Iris pigment epithelial cell (primary cell): ENCODE data around the gene JAKMIP1.

Experiments
- DNase-seq: peaks from one replicate; pipeline ENCODE4 v3.0.0-alpha.2; 2011; ENCODE audit warnings: low read depth

The JAKMIP1 gene

DNA sequence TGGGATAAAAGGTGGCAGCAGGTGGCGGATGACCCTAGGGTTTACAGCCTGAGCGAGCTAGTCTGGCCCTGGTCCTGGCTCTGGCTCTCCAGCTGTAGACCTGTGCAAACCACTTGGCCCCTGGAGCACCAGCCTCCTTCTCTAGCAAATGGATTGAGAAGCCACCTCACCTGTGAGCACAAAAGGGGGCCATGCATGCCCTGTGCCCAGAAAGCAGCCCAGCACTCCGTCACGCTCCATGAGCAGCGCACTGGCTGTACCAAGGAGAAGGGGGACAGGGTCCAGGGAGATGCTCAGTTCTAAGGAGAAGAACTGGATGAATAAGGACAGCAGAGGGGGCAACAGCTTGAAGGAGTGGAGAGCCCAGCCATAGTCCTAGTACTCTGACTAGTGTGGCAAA is 135.2 kb downstream of the JAKMIP1 start:
- no peak for DNase-seq

DNA sequence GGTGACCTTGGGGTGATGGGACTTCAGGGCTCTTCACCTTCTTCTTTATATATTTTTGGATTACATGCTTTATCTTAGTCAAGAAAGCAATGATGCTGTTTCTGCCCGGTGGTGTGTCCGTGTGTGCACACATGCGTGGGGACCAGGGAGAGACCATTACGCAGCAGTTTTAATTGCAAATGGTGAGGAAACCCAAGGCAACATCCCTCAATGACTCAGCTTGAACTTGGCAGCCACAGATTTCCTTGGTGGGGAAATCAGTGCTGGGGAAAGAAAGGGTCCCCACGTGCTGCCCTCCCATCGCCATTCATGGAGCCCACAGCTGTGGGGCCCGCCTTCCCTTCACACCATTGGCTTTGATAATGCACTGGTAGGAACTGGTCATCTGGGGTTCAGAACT is 136.0 kb downstream of the JAKMIP1 start:
- no peak for DNase-seq

DNA sequence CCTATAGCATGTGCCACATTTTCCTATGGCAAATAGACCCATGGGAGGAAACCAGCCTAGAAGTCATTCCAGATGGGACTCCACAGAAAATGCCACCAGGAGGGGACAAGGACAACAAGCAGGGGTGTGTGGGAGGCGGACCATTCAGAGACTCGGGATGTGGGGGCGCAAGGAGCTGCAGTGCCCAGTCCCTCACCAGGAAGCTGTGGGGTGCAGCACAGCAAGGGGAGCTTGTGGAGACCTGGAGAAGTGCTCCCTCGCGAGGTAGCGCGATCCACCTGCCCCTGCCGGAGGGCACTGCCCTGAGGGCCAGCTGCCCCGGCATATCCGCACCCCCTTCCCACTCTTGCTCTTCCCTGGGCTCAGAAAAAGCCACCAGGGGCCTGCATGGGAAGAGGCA is 136.7 kb downstream of the JAKMIP1 start:
- no peak for DNase-seq

DNA sequence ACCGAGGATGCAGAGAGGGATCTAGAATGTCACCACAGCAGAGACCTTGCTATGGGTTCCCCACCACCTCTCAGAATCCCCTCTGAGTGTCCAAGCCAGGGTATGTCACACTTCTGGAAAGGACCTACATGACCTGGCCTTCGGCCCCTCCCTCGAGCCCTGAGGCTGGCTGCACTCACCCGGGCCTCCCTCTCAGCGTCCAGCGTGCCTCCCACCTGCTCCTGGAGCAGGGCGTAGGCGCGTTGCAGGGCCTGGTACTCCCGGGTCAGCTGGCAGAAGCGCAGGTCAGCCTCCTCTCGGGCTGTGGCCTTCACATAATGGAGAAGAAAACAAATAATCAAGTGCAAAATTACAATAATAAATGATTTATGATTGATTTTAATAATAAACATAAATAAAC is 138.2 kb downstream of the JAKMIP1 start:
- no peak for DNase-seq

DNA sequence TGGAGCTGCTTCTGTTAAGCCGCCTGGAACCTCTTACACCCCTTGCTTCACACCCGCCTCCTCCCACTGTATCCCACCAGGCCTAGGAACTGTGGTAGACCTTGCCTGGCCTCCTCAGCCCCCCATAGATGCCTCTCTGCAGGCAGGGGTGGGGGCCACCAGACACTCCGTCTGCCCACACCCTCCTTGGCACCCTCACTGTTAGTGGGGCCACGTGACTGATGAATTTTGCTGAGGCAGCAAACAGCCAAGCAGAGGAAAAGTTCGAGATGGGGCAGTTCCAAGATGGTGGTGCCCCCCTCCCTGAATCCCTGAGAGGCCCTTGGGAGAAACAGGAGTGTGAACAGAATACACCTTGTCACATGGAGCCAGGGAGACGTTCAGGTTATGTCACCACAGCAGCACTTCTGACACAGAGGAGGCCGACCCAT is 141.0 kb downstream of the JAKMIP1 start:
- DNase-seq, result no peak

DNA sequence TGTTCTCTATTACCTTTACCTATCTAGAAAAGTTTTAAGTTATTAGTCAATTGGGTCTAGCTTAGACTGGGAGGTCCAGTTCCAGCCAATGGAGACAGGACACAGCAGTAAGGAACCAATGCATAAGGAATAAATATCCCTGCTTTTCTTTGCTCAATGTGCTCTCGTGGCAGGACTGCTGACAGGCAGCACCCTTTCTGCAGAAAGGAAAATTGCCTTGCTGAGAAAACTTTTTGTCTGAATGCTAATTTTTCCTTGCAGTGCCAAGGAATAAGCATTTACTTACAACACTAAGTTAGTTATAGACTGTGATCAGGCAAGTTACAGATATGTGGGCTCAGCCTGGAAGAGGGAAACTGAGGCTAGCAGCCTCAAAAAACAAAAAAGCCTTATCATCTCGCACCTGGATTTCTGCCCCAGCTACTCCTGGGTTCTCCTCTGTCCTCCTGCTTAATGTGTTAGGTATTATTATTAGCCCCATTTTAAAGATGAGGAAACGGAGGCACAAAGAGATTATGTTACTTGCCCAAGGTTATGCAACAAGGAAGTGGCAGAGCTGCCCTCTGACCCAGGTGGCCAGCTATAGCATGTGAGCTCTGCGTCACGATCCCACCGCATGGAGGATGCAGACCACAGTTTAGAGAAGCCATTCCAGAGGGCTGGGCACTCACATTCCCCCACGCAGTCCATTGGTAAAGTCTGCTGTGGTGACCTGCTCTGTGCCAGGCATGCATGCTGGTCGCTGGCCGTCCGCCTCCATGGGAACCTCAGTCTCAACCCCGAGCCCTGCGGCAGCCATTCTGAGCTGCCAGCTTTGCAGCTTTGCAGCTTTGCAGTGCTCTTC is 141.6 kb downstream of the JAKMIP1 start:
- DNase-seq, result no peak

DNA sequence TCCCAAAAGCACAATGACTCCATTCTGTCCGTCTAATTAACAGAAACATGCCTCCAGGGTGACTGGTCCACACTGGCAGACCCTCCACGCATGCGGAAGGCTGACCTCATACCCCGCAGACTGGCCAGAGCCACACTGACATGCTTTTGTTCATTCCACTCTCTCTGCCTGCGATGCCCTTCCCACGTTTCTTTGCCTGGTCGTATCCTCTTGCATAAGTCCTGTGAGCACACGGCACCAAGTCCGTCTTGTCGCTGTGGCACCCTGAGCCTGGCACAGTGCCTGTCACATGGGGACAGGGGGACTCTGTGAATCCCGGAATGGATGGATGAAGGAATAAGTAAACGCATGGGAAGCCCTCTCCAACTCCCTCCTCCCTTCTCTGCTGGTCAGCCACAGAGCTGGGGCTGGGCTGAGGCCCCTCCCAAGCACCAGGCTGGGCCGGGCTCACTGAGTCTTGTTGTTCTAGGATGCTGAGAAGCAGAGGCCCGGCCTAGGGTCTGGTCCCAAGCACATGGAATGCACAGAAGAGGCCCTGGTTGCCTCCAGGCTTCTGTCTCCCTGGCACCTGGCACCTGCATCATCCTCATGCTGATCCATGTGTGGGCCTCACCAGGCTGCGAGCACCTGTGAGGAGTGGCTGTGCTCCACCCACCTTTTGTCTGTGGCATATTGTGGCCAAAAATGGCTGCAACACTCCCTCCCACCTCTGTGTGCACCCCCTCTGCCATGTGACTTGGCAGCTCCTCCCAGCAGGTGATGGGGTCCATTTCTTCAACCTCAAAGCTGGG is 143.2 kb downstream of the JAKMIP1 start:
- no peak for DNase-seq

DNA sequence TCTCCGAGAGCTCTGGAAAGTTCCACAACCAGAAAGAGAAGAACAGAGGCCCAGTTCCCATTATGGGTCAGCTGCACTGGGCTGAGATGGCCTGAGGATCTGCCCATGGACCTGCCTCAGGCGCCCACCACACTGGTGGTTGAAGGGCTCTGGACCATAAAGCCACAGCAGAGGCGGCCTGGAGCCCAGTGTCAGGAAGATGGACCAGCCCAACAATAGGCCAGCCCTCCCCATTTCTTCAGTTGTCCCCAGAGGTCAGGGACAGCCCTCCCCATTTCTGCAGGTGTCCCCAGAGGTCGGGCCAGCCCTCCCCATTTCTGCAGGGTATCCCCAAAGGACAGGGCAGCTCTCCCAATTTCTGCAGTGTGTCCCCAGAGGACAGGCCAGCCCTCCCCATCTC is 144.9 kb downstream of the JAKMIP1 start:
- DNase-seq, result no peak

DNA sequence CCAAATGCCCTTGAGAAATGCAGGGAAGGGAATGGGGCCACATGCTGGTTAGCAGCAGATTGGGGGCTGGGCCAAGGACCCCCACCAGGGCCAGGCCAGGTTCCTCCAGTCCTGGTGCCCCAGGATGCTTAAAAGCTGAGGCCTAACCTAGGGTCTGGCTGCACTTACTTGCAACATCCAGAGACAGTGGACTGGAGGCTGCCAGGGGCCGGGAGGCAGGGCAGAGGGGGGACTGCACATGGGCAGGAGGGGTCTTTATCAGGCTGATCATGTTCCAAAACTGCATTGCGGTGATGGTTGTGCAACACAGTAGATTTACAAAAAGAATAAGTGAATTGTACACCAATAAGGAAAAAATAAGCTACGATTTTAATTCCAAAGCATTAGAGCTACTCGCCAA is 145.3 kb downstream of the JAKMIP1 start:
- no peak for DNase-seq

DNA sequence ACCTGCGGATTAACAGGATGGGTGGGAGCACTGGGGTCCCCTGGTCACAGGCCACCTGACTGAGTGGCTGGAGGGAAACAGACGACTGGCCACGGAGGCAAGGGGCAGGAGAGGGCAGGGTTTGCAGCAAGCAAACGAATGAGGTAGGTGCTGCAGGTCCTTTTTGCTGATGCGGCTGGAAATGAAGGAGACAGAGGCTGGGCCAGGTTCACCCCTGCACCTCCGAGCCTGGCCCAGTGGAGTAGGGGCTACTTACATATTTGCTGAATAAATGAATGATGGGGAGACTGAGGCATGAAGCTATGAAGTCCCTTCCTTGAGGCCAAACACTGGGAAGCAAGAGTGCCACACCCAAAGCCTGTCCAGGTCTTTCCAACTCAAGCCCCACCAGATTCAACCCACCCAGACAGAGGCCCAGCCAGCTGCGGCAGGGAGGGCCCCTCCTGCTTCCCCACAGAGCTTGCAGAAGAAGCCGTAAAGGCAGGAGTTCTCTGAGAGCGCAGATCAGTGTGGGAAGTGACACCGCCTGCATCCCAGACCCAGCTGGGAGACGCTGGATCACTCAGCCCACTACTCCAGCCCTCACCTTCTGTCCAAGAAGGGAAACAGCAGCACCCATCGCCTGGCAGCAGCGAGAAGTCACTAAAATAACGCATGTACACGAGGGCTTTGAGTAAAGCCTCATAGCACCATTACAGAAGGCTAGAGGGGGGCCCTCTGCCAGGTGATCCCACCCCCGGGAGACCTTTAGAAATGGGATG is 146.0 kb downstream of the JAKMIP1 start:
- no peak for DNase-seq

DNA sequence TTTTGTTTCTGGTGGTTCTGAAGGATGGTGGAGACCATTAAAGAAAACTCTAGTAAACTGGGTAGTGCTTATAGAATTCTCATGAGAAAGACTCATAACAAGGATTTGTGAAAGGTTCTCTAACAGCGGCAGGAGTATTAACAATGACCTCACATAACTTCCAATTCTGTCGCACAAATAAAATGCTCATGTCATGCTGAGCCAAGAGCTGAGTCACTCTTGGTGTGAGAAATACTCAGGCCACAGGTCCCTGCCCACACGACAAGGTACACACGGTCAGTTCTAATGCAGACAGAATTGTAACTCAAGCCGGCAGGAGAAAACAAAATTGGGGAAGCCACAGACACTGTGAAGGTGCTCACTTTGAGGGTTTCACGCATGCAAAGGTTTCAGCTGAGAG is 147.7 kb downstream of the JAKMIP1 start:
- no peak for DNase-seq

DNA sequence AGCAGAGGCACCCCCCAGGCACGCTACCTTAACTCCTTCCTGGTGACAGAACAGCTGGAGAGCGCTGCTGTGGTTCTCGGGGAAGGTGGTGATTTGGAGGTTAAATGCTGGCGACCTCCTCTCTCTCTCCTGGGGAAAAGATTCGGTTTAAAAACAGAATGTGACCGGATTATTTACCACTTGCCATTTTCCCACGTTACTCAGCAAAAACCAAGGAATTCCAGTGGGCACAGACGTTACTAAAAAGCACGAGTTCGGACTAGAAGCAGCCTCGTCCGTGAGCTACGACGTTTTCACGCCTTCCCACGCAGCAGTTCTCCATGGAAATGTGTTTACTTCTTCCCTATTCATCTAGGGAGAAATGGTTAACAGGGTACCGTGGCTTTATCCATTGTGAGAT is 149.8 kb downstream of the JAKMIP1 start:
- no peak for DNase-seq

DNA sequence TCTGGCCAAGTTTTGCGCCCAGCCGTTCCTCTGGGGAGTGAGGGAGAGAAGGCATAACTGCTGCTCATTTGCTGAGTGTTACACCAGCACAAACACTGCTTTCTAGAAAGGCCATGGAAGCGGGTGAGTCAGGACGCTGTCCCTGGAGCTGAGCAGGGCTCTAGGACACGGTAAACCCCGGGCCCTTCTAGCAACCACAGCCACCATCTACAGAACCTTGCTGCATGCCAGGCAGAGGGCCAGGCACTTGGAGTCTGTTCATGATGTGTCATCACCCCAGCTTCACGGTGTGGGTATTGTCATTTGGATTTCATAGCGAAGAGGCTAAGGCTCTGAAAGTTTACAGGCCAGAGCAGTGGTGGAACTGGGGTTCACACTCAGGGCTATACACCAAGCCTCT is 150.4 kb downstream of the JAKMIP1 start:
- DNase-seq, result no peak

DNA sequence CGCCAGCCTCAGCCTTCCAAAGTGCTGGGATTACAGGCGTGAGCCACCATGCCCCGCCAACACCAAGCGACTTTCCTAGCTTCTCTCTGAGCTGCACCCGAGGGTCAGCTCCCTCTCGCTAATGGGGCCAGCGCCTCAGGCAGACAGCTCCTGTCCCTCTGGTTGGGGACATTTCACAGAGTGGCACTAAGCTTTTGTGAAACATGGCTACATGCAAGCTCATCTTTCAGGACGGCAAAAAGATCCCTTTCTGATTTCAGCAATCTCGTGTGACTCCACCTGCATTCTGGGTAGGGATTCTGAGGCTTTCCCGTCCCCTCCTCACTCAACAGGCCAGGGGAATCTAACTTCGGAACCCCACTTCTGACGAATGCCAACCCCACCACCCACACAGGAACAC is 151.1 kb downstream of the JAKMIP1 start:
- DNase-seq, result no peak

DNA sequence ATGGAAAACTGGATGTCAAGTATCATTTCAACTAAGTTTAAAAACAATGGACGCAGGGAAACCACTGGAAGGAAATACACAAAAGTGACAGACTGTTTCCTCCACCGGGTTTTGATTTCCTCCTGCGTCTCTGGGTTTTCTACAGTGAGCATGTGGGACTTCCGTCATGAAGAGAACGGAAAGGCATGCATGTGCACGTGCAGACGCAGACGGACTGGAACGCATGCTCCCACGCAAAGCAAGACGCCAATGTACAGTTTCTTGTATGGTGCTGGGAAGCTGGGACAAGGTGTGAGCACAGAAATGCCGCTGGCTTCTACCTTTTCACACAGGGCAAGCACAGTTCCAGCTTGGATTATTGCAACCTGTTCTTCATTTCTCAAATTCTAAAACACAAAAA is 151.8 kb downstream of the JAKMIP1 start:
- DNase-seq, result no peak

DNA sequence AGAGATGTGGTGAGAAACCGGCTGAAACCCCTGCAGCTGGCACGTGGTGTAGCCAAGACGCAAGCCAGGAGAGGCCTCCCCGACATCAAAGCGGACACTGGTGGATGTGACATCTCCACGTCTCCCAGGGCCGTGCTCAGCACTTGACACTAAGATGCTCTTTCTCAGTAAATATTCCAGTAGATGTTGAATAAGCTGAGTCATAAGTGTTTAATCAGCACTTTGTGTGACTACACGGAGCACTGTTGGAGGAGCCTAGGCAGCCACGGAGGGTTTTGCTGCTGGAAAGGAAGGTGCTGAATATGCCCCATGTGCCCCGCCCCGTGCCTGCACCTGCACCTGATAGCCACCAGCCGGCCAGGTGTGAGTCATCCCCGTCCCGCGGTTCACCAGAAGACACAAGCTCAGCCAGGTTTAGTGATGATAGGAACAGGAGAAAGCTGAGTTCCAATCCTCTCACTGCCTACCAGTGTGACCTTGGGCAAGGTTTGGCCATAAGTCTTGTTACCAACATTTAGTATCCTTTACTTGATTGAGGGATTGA is 153.1 kb downstream of the JAKMIP1 start:
- DNase-seq, result no peak

DNA sequence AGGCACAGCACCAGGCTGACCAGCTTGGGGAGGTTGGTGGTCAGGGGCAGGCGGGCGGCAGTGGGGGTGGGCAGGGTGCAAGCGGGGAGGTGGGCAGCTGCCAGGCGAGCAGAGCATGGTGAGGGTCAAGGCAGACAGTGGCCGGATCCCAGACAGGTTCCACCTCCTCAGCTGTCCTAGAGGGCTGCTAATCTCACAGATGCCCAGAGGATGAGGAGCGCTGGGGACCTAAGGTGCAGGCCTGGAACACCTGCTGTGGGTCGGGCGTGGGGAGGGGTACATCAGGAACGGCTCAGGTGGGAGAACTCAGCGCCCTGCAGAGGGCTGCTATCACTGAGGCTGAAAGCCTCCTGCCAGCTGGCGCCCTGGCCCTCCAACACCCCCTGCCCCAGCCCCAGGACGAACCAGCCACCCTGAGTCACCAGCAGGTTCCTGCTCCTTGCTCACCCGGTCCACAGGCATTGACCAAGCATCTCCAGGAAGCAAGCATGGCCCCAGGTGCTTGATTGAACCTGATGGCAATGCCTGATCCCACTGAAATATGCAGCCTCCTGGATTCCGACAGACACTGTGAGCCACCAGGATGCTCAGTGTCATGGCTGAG is 153.7 kb downstream of the JAKMIP1 start:
- DNase-seq, result no peak

DNA sequence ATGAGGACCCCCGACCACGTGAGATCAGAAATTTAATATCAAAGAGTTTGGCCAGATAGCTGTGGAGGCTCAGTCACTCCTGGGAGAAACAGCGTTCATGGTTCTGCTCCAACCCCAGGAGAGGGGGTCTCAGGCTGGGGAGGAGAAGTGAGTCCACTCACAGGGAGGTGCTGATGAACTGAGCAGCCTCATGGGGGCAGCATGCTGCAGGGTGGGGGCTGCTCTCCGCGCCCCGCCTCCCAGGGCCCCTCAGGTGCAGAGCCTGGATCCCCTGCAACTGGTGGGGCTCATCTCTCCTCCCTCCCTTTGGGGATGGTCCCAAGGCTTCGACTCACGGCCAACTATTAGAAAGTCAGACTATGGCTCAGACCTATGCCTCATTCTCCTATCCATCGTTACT is 155.5 kb downstream of the JAKMIP1 start:
- no peak for DNase-seq

DNA sequence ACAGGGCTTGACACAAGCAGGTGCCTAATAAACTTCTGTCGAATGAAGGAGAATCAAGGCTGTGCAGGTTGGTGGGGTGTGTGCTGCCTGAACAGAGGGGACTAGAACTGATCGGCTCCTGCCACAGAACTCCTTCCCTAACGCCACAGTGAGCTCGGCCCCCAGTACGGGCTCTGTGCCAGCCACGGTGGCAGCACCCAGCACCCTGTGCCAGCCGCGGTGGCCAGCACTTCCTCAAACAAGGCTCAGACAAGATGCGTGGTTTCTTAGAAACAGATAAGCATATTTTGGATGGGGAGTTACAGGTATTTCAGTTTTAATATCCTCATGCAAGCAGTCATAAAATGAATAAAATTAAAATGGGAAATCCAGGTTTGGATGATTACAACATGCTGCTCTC is 156.1 kb downstream of the JAKMIP1 start:
- DNase-seq, result no peak

DNA sequence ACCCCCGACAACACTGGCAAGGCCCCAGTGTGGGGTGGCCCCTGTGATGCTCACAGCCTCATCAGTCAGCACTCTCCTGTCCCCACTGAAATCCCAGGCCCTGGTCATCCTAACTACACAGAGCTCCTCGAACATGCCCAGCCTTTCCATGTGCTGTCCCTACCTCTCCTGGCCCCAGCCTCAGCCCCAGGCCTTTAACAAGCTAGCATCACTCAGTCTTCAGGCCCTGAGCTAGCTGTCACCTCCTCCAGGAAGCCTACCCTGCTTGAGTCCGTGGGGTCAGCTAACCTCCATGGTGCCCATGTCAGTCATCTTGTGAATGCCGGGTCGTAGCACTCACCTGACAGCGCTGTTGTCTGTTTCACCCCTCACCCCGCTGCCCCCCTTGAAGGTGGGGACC is 156.5 kb downstream of the JAKMIP1 start:
- no peak for DNase-seq

DNA sequence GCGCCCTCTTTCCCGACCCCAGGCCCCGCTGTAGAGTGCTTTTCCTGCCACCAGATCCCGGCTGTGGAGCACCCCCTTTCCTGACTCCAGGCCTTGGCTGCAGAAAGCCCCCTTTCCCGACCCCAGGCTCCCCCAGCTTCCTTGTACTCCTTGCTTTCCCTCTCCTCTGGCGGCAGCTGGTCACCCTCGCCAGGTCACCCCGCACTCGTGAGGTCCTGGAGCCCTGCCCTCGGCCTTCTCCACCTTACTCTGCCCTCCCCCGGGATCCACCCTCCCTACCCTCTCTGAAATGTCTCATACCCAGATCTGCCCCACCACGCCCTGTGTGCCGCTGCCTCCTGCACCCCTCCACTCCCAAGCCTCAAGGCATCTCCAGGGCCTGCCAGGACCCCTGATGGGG is 157.2 kb downstream of the JAKMIP1 start:
- DNase-seq, result no peak
